GM18870 (cell line): ENCODE measurements around the gene NPIPA1.
"Not testable (repeated sequence)": the region's sequence is repeated elsewhere in the genome, so short reads cannot be mapped to it uniquely, and the experiment has no call there.

Experiments used
- ATAC-seq: cut with Tn5 transposase; IDR thresholded peaks from one replicate; pipeline ENCODE4 v1.9.1; 2021; ENCODE audit warnings: moderate library complexity; ENCODE audit not compliant: unreplicated experiment

The NPIPA1 gene

DNA sequence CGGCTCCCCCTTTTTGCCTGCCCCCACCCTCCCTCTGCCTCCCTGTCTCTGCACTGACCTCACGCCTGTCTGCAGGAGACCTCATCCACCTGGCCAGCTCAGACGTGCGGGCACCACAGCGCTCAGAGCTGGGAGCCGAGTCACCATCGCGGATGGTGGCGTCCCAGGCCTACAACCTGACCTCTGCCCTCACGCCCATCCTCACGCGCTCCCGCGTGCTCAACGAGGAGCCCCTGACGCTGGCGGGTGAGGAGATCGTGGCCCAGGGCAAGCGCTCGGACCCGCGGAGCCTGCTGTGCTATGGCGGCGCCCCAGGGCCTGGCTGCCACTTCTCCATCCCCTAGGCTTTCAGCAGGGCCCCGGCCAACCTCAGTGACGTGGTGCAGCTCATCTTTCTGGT lies 8.1 kb upstream of the NPIPA1 start:
- ATAC-seq = not testable (repeated sequence)

DNA sequence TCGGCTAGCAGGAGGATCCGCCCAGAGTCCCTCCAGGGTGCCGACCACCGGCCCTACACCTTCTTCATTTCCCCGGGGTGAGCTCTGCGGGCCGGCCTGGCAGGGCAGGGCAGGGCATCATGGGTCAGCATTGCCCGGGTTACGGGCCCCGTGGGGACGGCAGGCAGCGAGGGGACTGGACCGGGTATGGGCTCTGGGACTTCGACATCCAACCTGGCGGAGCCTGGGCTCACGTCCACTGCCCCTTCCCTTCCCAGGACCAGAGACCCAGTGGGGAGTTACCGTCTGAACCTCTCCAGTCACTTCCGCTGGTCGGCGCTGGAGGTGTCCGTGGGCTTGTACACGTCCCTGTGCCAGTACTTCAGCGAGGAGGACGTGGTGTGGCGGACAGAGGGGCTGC lies 7.0 kb upstream of the NPIPA1 start:
- not testable (repeated sequence) for ATAC-seq

DNA sequence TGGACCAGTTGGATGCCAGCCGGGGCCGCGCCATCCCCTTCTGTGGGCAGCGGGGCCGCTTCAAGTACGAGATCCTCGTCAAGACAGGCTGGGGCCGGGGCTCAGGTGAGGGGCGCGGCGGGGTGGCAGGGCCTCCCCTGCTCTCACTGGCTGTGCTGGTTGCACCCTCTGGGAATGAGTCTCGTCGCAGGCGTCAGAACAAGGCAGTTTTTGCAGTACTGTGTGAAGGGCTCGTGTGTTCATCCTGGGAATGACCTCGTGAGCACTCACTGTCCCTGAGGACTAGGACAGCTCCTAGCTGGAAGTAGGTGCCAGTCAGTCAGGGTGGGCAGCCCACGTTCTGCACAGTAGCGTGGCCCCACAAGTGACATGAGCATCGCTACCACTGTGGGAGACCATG lies 6.3 kb upstream of the NPIPA1 start:
- ATAC-seq = not testable (repeated sequence)

DNA sequence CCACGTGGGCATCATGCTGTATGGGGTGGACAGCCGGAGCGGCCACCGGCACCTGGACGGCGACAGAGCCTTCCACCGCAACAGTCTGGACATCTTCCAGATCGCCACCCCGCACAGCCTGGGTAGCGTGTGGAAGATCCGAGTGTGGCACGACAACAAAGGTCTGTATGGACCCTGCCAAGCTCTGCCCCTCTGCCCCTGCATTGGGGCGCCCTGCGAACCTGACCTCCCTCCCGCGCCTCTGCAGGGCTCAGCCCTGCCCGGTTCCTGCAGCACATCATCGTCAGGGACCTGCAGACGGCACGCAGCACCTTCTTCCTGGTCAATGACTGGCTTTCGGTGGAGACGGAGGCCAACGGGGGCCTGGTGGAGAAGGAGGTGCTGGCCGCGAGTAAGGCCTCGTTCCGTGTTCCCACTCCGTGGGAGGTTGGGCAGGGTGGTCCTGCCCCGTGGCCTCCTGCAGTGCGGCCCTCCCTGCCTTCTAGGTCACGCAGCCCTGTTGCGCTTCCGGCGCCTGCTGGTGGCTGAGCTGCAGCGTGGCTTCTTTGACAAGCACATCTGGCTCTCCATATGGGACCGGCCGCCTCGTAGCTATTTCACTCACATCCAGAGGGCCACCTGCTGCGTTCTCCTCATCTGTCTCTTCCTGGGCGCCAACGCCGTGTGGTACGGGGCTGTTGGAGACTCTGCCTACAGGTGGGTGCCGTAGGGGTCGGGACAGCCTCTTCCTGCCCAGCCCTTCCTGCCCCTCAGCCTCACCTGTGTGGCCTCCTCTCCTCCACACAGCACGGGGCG lies 4.5 kb upstream of the NPIPA1 start:
- ATAC-seq = not testable (repeated sequence)

DNA sequence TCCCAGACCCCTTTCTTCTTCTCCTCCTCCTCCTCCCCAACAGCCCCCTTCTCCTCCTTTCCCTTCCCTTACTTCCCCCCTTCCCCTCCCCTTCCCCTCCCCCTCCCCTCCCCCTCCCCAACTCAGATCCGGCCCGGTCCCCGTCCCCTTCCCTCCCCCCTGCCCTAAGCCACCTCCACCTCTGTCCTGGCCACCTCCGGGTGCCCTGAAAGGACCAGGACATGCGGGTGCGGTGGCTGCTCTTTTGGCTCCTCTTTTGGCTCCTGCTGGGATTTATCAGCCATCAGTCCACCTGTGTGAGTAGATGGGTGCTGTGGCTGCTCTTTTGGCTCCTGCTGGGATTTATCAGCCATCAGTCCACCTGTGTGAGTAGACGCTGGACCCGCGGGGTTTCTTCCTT lies 751 bp downstream of the NPIPA1 start:
- not testable (repeated sequence) for ATAC-seq

DNA sequence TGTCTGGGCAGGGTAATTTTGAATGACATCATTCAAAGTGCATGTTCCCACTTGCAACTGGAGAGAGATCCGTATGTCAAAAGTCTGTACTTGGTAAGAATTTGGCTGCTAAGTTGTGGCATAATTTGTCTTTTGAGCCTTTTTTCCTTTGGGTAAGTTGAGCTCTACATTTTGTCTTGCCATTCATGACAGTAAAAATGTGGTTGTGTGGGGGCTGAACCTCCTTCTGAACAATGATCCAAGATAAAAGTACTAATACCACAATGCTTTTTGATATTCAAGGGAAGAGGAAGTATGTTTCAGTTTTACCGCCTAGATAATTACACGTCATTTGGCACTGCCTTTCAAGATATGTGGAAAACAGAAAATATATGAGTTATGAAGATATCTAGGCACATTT lies 5.4 kb downstream of the NPIPA1 start:
- not testable (repeated sequence) for ATAC-seq

DNA sequence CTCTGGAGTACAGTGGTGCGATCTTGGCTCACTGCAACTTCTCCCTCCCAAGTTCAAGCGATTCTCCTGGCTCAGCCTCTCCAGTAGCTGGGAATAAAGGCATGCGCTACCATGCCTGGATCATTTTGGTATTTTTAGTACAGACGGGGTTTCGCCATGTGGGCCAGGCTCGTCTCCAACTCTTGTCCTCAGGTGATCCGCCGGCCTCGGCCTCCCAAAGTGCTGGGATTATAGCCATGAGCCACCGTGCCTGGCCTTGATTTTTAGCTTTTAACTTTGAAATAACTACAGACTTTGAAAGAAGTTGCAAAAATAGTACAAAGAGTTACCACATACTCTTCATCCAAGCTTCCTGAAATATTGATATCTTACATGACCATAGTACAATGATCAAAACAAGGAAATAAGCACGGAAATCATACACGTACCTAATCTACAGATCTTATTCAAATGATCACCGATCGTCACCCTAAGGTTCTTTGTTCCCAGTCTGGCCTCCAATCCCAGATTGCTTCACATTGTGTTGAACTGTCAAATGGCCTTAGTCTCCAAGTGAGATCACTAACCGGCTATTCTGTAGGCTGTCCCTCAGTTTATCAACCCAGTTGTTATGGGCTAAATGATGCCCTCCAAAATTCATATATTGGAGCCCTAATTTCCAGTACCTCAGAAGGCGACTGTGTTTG lies 18.4 kb downstream of the NPIPA1 start:
- no peak for ATAC-seq

DNA sequence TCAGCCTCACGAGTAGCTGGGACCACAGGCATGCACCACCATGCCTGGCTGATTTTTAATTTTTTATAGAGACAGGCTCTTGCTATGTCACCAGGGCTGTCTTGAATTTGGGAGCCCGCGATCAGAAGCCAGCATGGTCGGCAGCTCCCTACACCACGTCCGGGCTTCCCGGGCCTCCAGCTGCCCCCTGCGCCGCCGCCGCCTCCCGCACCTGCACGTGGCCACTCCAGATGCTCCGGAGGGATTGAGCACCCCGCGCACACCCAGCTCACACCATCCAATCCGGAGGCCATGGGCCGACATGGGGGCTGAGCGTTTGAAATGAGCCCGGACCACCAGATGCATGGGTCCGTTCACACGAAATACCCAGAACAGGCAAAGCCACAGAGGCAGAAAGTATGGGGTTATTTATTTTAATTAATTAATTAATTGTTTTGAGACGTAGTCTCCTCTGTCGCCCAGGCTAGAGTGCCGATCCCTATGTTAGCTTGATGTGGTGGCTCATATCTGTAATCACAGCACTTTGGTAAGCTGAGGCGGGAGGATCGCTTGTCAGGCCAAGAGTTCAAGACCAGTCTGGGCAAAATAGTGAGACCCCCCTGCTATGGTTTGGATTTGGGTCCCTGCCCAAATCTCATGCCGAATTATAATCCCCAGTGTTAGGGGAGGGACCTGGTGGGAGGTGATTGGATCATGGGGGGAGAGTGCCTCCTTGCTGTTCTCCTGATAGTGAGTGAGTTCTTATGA lies 20.5 kb downstream of the NPIPA1 start:
- no peak for ATAC-seq

DNA sequence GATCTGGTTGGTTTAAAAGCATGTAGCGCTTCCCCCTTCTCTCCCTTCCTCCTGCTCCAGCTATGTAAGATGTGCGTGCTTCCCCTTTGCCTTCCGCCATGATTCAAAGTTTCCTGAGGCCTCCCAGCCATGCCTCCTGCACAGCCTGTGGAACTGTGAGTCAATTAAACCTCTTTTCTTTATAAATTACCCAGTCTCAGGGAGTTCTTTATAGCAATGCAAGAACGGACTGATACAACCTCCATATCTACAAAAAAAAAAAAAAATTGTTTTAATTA lies 21.0 kb downstream of the NPIPA1 start:
- ATAC-seq = no peak

DNA sequence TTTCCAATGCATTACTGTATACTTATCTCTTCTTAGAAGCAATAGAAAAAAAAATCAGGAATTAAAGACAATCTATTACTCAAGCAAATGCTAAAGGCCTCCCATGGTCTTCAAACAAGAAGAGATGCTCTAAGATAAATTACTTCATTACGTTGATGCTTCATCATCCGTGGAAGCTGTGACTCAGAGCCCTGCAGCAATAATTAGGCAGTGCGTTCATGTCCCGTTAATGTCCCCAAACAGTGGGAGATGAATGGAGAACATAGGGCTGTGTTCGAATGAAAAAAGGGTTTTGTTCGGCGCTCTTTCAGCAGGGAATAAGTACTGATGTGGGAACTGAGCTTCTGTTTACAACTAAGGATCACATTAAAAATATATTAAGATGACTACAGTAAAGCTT lies 21.7 kb downstream of the NPIPA1 start:
- no peak for ATAC-seq

DNA sequence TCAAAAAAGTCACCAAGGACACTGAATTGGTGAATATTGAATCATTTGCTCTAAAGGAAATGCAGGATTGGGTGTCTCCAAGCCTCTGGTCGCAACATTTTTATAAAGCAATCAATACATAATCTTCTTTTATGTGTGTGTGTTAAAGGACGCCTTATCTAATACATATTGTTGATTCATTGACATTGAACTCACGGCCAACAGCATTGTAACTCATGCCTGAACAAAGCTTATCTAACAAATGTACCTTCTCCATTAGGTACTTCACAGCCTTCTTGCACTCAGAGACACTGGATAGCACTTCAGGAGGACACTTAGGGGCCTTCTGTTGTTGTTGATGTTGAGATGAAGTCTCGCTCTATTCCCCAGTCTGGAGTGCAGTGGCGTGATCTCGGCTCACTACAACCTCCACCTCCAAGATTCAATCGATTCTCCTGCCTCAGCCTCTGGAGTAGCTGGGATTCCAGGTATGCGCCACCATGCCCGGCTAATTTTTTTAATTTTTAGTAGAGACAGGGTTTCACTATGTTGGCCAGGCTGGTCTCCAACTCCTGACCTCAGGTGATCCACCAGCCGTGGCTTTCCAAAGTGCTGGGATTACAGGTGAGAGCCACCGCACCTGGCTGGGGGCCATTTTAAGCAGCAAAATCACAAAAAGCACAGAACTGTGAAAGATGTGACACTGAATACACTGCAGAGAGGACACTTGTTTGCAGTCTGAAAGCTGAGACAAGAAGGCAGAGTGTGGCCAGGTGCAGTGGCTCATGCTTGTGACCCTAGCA lies 24.4 kb downstream of the NPIPA1 start:
- no peak for ATAC-seq

DNA sequence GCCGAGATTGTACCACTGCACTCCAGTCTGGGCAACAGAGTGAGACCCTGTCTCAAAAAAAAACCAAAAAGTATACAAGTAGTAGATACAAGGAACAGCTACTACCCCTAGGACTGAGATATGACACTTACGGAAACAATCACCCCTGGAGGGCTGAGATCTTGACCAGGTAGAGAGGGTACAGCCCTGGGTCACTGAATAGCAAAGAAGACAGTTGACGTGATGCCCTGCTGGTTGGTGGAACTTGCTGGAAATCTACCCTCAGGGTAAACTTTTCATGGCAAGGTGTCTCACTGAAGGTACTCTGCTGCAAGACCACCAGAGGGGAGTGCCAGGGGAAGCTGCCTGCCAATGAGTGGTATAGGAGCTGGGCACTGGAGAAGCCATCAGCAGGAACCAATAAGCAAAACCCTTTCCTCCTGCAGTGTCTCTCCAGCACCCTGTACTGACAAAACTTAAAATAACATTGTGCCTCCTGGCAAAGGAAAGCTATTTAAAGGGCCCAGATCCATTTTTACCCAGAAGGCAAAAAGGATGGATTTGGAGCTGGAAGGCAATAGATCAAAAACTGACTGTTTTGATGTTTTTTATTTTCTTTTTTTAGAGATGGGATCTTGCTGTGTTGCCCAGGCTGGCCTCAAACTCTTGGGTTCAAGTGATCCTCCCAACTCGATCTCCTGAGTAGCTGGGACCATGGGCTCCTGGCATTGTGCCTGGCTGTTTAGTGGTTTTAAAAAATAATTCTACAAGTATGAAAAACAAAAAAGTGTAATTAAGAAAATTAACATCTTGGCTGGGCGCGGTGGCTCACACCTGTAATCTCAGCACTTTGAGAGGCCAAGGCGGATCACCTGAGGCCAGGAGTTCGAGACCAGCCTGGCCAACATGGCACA lies 26.3 kb downstream of the NPIPA1 start:
- no peak for ATAC-seq

DNA sequence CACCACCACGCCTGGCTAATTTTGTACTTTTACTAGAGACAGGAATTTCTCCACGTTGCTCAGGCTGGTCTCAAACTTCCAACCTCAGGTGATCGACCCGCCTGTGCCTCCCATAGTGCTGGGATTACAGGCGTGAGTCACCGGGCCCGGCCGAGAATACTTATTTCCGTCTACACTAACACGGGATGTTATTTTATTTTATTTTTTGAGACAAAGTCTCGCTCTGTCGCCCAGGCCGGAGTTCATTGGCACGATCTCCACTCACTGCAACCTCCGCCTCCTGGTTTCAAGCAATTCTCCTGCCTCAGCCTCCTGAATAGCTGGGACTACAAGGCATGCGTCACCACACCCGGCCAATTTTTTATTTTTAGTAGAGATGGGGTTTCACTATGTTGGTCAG lies 28.1 kb downstream of the NPIPA1 start:
- no peak for ATAC-seq

DNA sequence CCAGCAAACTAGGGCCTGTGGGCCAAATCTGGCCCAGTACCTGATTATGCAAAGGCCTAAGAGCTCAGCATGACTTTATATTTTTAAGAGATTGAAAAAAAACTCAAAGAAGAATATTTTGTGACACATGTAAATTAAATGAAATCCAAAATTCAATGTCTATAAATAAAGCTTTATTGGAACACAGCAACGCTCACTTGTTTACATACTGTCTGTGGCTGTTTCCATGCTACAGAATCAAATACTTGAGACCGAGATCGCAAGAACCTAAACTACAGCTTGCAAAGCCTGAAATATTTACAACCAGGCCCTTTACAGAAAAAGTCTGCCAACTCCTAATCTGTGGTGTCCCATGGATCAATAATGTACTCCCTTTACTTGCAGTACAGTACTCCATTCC lies 32.6 kb downstream of the NPIPA1 start:
- ATAC-seq = not testable (repeated sequence)

DNA sequence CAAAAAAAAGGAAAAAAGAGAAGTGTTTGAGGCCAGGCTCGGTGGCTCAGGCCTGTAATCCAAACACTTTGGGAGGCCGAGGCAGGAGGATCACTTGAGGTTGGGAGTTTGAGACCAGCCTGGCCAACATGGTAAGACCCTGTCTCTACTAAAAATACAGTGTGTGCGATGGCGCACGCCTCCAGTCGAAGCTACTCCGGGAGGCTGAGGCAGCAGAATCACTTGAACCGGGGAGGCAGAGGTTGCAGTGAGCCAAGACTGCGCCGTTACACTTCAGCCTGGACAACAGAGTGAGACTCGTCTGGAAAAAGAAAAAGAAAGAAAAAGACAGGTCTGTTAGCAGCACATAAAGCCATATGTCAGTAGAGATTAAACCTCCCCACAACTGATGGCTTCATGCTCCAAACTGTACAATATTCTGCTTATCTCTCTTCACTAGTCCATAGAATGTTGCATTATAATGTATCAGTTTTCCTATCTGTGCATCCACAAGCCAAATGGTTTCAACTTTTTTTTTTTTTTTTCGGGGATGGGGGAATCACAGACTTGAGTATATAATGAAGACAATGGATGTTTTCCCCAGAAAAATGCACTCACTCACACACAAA lies 34.5 kb downstream of the NPIPA1 start:
- ATAC-seq = not testable (repeated sequence)

DNA sequence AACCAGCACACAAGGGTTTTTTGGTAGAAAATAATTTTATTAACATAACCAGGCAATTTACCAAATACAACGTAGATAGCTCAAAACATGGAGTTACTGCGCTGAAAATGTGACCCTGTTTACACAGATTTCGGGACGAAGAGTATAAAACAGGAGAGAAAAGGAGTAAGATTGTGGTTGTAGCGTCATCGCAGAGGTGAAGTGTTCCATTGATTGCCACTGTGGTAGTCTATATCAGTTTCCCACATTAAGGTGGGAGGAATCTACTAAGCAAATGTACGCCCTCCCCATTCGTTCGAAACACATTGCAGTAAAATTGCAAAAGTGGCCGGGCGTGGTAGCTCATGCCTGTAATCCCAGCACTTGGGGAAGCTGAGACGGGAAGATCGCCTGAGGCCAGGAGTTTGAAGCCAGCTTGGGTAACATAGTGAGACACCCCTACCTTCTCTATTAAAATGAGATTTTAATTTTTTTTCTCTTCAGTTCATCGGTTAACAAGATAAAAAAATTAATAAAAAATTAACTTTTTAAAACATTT lies 36.6 kb downstream of the NPIPA1 start:
- ATAC-seq = not testable (repeated sequence)

DNA sequence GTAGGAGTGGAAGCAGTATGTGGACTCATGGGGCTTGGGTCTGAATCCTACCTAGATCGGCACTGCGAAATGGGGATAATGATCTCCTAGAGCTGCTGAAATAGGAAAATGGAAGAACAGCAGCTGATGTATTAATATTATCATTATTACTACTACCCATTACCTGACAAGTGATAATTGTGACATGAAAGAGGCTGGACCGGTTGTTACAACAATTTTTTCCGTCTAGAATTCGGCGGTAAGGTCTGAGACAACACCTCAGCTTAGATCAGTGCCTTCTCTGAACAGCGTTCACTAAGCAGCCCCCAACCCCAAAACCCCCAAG lies 37.0 kb downstream of the NPIPA1 start:
- not testable (repeated sequence) for ATAC-seq

DNA sequence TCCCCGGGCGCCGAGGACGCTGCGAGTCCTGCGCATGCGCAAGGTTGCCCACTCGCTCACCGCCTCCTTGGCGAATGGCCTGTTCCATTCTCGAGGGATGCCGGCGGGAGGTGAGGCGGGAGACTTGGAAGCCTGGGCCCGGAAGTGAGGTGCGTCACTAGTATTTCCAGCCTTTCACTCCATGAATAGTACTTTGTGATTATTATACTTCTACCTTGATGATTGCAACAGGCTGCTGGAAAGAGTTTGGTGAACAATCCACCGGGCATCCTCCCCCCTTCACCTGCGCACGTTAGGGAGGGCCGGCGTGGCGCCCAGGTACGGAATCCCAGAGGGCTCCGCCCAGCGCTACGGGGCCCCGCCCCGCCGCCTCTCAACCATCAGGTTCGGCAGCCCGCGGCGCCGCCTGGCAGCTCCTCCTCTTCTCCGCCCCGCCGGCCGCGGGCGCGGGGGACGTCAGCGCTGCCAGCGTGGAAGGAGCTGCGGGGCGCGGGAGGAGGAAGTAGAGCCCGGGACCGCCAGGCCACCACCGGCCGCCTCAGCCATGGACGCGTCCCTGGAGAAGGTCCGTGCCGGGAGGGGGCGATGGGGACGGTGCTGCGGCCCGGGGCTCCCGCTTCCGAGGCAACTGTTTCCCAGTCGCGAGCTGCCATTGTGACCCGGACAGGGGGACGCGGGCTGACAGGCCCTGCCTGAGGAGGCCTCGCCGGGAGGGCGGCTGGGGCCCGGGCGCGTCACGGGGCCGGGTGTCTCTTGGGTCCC lies 37.6 kb downstream of the NPIPA1 start, which contains the start of gene PDXDC1:
TSS of gene PDXDC1 (plus strand) at position 371 of the 762 bp plus-strand sequence. CDS start at position 545, 174 bp downstream.
- ATAC-seq = peak; percentile 70
